ENCODE data around the gene COX19. TPM values are rescaled to one million over a fixed set of nuclear protein-coding genes. Genes with fewer than 3 reads are reported as not detected.

The COX19 gene
- total and polyA plus RNA-seq, 2 donors (not counting 1 experiment from before 2014, with no cell fraction given), result 14.7 to 38.3 TPM

GRCh38 chr7:1016577-1017531 lies 41.5 kb upstream of the COX19 start:
- no peak overlapping the region for H3K27ac Mint-ChIP-seq
- H3K4me3 Mint-ChIP-seq, result no peak overlapping the region
- H3K4me1 ChIP-seq (ENCODE audit: control insufficient read depth in 2 of 2, insufficient read depth in 2 of 2, low read length in 2 of 2), result peaks cover 14 to 31% of the 10 kb centered on the region in 2 donors
- ChIA-PET POLR2A (no interaction called here), CTCF (interaction anchor here (3.0 kb wide), 1 partner anchor 24 kb away, joined by 13 read pairs; no protein-coding TSS in a partner anchor)
- no peak overlapping the region for H2AFZ ChIP-seq (ENCODE audit: insufficient read depth, low read depth, low read length, poor library complexity, severe bottlenecking)
- intact Hi-C loops (cut with micrococcal nuclease), result no loop called here
- peaks cover 54% of the 10 kb centered on the region for H3K4me1 Mint-ChIP-seq
- no peak overlapping the region for H3K4me3 ChIP-seq (ENCODE audit: control extremely low read depth in 1 of 5, extremely low read depth in 1 of 5, insufficient read depth in 1 of 5, low read depth in 2 of 5, low read length in 4 of 5)
- DNase-seq (no peak), ATAC-seq (ENCODE audit: low read depth) (no peak)
- H4K20me1 ChIP-seq (ENCODE audit: control insufficient read depth, insufficient read depth, low read length, poor library complexity, severe bottlenecking), result peaks cover 93% of the 10 kb centered on the region
- H3K9ac ChIP-seq (ENCODE audit: low read length), result no peak overlapping the region
- peaks cover 95% of the 10 kb centered on the region for H3K79me2 ChIP-seq (ENCODE audit: control insufficient read depth, insufficient read depth, low read length)
- H3K27ac ChIP-seq (ENCODE audit: low read length in 2 of 2), result no peak overlapping the region
- no peaks in the 10 kb centered on the region for H3K27me3 Mint-ChIP-seq
- peaks cover 0 to 22% (median 0%) of the 10 kb centered on the region in 3 donors for H3K9me3 ChIP-seq (ENCODE audit: control extremely low read depth in 1 of 3, control insufficient read depth in 2 of 3, insufficient read depth in 1 of 3, low read length in 2 of 3)
- peaks cover 0 to 2% (median 0%) of the 10 kb centered on the region in 4 experiments for H3K27me3 ChIP-seq (replicated peaks in 1 of 4; ENCODE audit: control extremely low read depth in 1 of 4, control insufficient read depth in 3 of 4, insufficient read depth in 4 of 4, low read length in 3 of 4)
- no peaks in the 10 kb centered on the region for H3K9me3 Mint-ChIP-seq (ENCODE audit: insufficient read depth)
- H3K4me2 ChIP-seq (replicated peaks; ENCODE audit: low read depth, low read length, poor library complexity, severe bottlenecking), result no peak overlapping the region
- TF ChIP-seq EZH2 (IDR thresholded peaks at IDR 0.05; ENCODE audit: borderline replicate concordance, insufficient read depth, low read depth, low read length, poor library complexity, severe bottlenecking), result no peak
- no peak for TF ChIP-seq CTCF (IDR thresholded peaks at IDR 0.05)
- 97% methylated on average over 47 of the region's 51 CpGs for WGBS (ENCODE audit: insufficient coverage)
- peaks cover 0 to 31% of the 10 kb centered on the region in 2 experiments for H3K36me3 ChIP-seq (replicated peaks in 1 of 2; ENCODE audit: control extremely low read depth in 1 of 2, control insufficient read depth in 1 of 2, extremely low read depth in 1 of 2, insufficient read depth in 2 of 2, low read length in 1 of 2)

Data from B cell (primary cell).